PC-9 (cell line): ENCODE results near the gene ZNF786. TPM values are rescaled to one million over a fixed set of nuclear protein-coding genes. Genes with fewer than 3 reads are reported as not detected.
"Not testable (repeated sequence)": the region's sequence is repeated elsewhere in the genome, so short reads cannot be mapped to it uniquely, and the experiment has no call there.

Experiments
- BruUV-seq: library from RNA; stranded (reverse); fragments of 400-500 nt; replicated peaks from 2 replicates; lab custom pipeline; 2021; lab: Mats Ljungman, UMichigan
- CTCF ChIA-PET: fragments of 300-600 bp; sonication (Branson Sonifier 250); formaldehyde crosslinking; loops from one replicate; lab custom pipeline; 2022; ENCODE audit warnings: antibody characterized with exemption; lab: Charles Lee
- POLR2A ChIA-PET: fragments of 300-600 bp; sonication (Branson Sonifier 250); formaldehyde crosslinking; loops from one replicate; lab custom pipeline; 2022; ENCODE audit warnings: antibody characterized with exemption; ENCODE audit not compliant: unreplicated experiment; lab: Charles Lee
- DNase-seq, 2 experiments: peaks; one replicate each; pipeline versions ENCODE4 v3.0.0 to v3.0.0-alpha.2; 2015 to 2022; ENCODE audit warnings: mixed read lengths in 1 of 2
- H2AFZ ChIP-seq: fragments of 200-600 bp; sonication (generic); 2 replicates; pipeline ENCODE4 v1.8.1; 2017; ENCODE audit warnings: antibody characterized with exemption
- H3F3A ChIP-seq: fragments of 200-600 bp; sonication (generic); 2 replicates; pipeline ENCODE4 v1.8.1; 2017; ENCODE audit warnings: antibody characterized with exemption, mild to moderate bottlenecking, low read depth; ENCODE audit not compliant: insufficient read depth
- H3K27ac ChIP-seq: fragments of 200-600 bp; sonication (generic); 2 replicates; pipeline ENCODE4 v1.6.1; 2016; ENCODE audit warnings: mixed run types
- H3K27me3 ChIP-seq: fragments of 200-600 bp; sonication (generic); 2 replicates; pipeline ENCODE4 v1.6.1; 2016; ENCODE audit warnings: low read depth, mixed run types; ENCODE audit not compliant: insufficient read depth
- H3K36me3 ChIP-seq: fragments of 200-600 bp; sonication (generic); 2 replicates; pipeline ENCODE4 v1.6.1; 2016; ENCODE audit warnings: low read depth, mixed run types
- H3K4me1 ChIP-seq: fragments of 200-600 bp; sonication (generic); replicated peaks from 2 replicates; pipeline ENCODE4 v1.6.1; 2016; ENCODE audit warnings: mixed run types; ENCODE audit not compliant: insufficient read depth
- H3K4me2 ChIP-seq: fragments of 200-600 bp; sonication (generic); 2 replicates; pipeline ENCODE4 v1.6.1; 2017; ENCODE audit warnings: mixed run types
- H3K4me3 ChIP-seq: fragments of 200-600 bp; sonication (generic); 2 replicates; pipeline ENCODE4 v1.6.1; 2016; ENCODE audit warnings: mixed run types
- H3K79me2 ChIP-seq: fragments of 200-600 bp; sonication (generic); 2 replicates; pipeline ENCODE4 v1.6.1; 2017; ENCODE audit warnings: low read depth, mixed run types
- H3K9me2 ChIP-seq: fragments of 200-600 bp; sonication (generic); 2 replicates; pipeline ENCODE4 v1.8.1; 2017; ENCODE audit warnings: mild to moderate bottlenecking; ENCODE audit not compliant: insufficient read depth
- H3K9me3 ChIP-seq: fragments of 200-600 bp; sonication (generic); 2 replicates; pipeline ENCODE4 v1.8.1; 2016; ENCODE audit warnings: low read depth; ENCODE audit not compliant: insufficient read depth
- H4K20me1 ChIP-seq: fragments of 200-600 bp; sonication (generic); 2 replicates; pipeline ENCODE4 v1.8.1; 2017; ENCODE audit not compliant: insufficient read depth
- CTCF ChIP-seq: fragments of 200-600 bp; sonication (generic); conservative IDR thresholded peaks from 2 replicates; pipeline ENCODE4 v1.6.1; 2017; ENCODE audit warnings: mixed run types, antibody characterized with exemption, mild to moderate bottlenecking, moderate library complexity
- EZH2 ChIP-seq: fragments of 200-600 bp; sonication (generic); IDR thresholded peaks from 2 replicates; pipeline ENCODE4 v1.8.0; 2017; ENCODE audit warnings: antibody characterized with exemption, low read depth
- intact Hi-C: fragments of 100-400 bp; cut with micrococcal nuclease; formaldehyde crosslinking; loops from one replicate; pipeline ENCODE4 v1.10.0; 2022; ENCODE audit not compliant: unreplicated experiment
- total RNA-seq: library from RNA; stranded (reverse); gene quantifications from 2 replicates; pipeline ENCODE4 v1.2.3, GENCODE V29; 2021

Gene ZNF786
- total RNA-seq, 1 experiment from 2014 or later, result 8.4 TPM

- no peaks in the 10 kb centered on the region for H3K4me1 ChIP-seq
- H3F3A ChIP-seq, result no peaks in the 10 kb centered on the region
- no peaks in the 10 kb centered on the region for H3K27me3 ChIP-seq
- no peak overlapping the region for H2AFZ ChIP-seq
- H3K4me3 ChIP-seq, result no peak overlapping the region
- BruUV-seq, result no TSS peak
- no peaks in the 10 kb centered on the region for H4K20me1 ChIP-seq
- no peaks in the 10 kb centered on the region for H3K36me3 ChIP-seq
- intact Hi-C loops, result no loop called here
- DNase-seq, result no peak
- ChIA-PET POLR2A (no interaction called here), CTCF (no interaction called here)
- no peak overlapping the region for H3K27ac ChIP-seq
- H3K79me2 ChIP-seq, result no peaks in the 10 kb centered on the region
- H3K4me2 ChIP-seq, result no peak overlapping the region
- H3K9me2 ChIP-seq, result no peaks in the 10 kb centered on the region
- TF ChIP-seq EZH2 (no peak), CTCF (no peak)
- 0 out of 2 replicates have a peak, but pooled peaks cover under 1% of the 10 kb centered on the region for H3K9me3 ChIP-seq
Observed at GRCh38 chr7:149043936-149044335, 46.6 kb downstream of the ZNF786 start.

- H3K4me1 ChIP-seq, result no peaks in the 10 kb centered on the region
- no peak overlapping the region for H2AFZ ChIP-seq
- H3F3A ChIP-seq, result no peaks in the 10 kb centered on the region
- no peaks in the 10 kb centered on the region for H3K9me3 ChIP-seq
- H3K9me2 ChIP-seq, result no peaks in the 10 kb centered on the region
- no peaks in the 10 kb centered on the region for H3K79me2 ChIP-seq
- H3K36me3 ChIP-seq, result no peaks in the 10 kb centered on the region
- BruUV-seq, result no TSS peak
- no peak overlapping the region for H3K4me3 ChIP-seq
- TF ChIP-seq CTCF (no peak), EZH2 (no peak)
- no peak overlapping the region for H3K4me2 ChIP-seq
- no peaks in the 10 kb centered on the region for H4K20me1 ChIP-seq
- intact Hi-C loops, result no loop called here
- CTCF ChIA-PET, result no interaction called here
- no peaks in the 10 kb centered on the region for H3K27me3 ChIP-seq
- POLR2A ChIA-PET, result no interaction called here
- DNase-seq, result no peak
- H3K27ac ChIP-seq, result no peak overlapping the region
Observed at GRCh38 chr7:149041350-149041749, 49.2 kb downstream of the ZNF786 start.

- H3K4me2 ChIP-seq, H3K36me3 ChIP-seq, intact Hi-C loops, H3K27ac ChIP-seq, CTCF ChIA-PET, H3F3A ChIP-seq, H3K9me3 ChIP-seq, POLR2A ChIA-PET, DNase-seq, H3K9me2 ChIP-seq, H3K4me1 ChIP-seq, H2AFZ ChIP-seq, H3K27me3 ChIP-seq, BruUV-seq, H4K20me1 ChIP-seq, H3K79me2 ChIP-seq, H3K4me3 ChIP-seq: not testable (repeated sequence)
Observed at GRCh38 chr7:149038641-149039040, 51.9 kb downstream of the ZNF786 start.

GRCh38 chr7:149036676-149037075 is 53.8 kb downstream of the ZNF786 start:
- Histone ChIP-seq H3K4me3 (no peak overlapping the region), H3K27me3 (no peaks in the 10 kb centered on the region), H3F3A (no peaks in the 10 kb centered on the region), H3K36me3 (no peaks in the 10 kb centered on the region), H3K9me2 (no peaks in the 10 kb centered on the region), H3K27ac (no peak overlapping the region), H3K9me3 (no peaks in the 10 kb centered on the region), H4K20me1 (no peaks in the 10 kb centered on the region), H3K79me2 (no peaks in the 10 kb centered on the region), H3K4me2 (no peak overlapping the region), H2AFZ (no peak overlapping the region), H3K4me1 (no peaks in the 10 kb centered on the region)
- BruUV-seq, result no TSS peak
- ChIA-PET POLR2A (no interaction called here), CTCF (no interaction called here)
- no peak for DNase-seq
- no peak for TF ChIP-seq EZH2
- no peak for TF ChIP-seq CTCF
- intact Hi-C loops, result no loop called here
